HT1080 (cell line): ENCODE data around the gene MELK. TPM values are rescaled to one million over a fixed set of nuclear protein-coding genes. Genes with fewer than 3 reads are reported as not detected.

ENCODE experiments used
- DNase-seq: peaks from one replicate; pipeline ENCODE4 v3.0.0-alpha.2; 2015; ENCODE audit warnings: low read depth
- total RNA-seq: library from RNA; depleted of rRNA; stranded (reverse); fragments of >200 nt; shearing (Covaris generic); gene quantifications from 2 replicates; pipeline ENCODE4 v1.2.3, GENCODE V29; 2014

The MELK gene
- total RNA-seq, 1 experiment from 2014 or later: 74.6 TPM

DNA sequence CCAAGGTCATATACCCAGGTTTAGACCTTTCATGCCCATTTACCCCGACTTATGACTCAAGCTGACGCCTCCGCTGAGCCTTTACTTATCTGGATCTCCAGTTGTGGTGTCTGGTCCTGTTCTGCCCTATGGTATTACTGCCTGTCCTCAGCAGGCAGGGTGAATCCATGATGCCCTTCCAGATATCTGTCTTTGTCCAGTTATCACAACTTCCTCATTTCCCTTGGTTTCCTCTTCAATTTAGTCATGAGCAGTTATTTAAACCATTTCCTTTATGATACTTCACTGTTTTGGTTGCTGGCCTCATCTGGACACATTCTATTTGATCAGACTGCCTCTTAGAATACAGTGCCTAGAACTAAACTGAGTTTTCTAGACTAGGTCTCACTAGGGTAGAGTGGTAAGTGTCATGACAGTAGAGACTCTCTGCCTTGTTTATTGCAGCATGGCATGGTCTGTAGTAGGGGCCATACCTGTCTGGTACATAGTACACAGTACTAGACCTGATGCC lies 93.3 kb downstream of the MELK start:
- peak; percentile 60 for DNase-seq

DNA sequence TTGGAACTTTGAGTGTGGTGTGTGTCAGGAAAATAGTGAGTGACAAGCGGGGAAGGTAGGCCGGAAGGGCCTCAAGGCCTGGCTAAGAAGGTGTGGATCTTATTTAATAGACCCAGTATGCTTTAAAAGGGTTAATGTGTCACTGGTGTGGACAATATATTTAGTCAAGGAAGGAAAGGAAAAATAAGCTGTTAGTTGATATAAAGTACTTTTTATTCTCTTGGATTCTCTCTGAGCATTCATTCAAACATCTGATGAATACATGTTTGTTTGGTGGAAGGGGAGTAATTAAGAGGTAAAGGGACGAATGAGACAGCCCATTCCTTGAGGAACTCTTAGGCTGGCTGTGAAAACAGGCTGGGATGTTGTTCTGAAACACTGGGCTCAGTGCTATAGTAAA lies 98.9 kb downstream of the MELK start:
- DNase-seq: no peak

DNA sequence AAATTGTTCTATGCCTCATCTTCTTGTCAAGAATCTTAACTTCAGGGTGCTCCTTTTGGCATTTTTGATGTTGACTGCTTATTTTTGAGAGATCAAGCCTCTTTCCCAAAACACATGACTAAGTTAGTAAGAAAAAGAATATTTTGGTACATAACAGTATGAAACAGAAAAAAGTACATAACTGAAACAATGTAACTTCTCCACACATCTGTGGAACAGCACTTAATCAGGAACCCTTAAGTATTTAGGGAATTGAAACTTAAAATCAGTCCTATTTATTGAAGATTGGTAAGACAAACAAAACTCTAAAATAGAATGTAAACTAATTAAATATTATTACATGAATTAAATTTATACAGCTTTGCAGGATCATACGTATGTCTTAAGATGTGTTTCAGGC lies 103.4 kb downstream of the MELK start:
- no peak for DNase-seq

DNA sequence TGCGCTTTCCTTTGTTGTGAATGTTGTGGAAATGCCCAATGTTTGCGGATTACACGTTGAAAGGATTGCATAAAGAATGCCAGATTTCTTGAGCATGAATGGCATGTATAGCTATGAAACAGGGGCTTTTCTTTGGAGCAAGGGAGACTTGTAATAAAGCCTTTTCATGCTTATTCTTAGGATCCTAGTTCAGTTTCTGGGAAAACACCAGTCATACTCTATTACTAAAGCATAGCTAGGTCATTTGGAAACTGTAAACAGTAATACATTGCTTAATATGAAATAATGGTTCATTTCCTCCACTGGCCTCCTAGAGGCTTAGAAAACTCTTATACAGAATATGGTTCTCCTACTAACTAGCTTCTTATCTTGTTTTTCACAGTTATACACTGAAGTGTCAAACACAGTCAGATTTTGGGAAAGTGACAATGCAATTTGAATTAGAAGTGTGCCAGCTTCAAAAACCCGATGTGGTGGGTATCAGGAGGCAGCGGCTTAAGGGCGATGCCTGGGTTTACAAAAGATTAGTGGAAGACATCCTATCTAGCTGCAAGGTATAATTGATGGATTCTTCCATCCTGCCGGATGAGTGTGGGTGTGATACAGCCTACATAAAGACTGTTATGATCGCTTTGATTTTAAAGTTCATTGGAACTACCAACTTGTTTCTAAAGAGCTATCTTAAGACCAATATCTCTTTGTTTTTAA lies 104.2 kb downstream of the MELK start:
- DNase-seq: no peak

DNA sequence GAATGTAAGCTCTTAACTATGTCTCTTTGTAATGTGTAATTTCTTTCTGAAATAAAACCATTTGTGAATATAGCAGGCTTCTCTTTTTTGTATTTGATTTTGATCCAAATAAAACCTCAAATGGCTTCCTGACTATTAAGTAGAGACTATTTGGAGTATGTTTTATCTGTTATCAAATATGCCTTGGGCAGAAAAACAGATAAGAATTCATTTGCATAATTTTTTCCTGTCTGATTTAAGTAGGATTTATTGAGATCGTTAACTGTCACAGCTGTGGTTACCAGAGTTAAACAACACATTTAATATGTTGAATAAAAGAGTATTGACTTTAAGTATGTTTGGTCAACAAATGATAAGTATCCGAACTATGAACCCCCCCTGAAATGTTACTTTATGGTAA lies 104.9 kb downstream of the MELK start:
- DNase-seq: no peak

DNA sequence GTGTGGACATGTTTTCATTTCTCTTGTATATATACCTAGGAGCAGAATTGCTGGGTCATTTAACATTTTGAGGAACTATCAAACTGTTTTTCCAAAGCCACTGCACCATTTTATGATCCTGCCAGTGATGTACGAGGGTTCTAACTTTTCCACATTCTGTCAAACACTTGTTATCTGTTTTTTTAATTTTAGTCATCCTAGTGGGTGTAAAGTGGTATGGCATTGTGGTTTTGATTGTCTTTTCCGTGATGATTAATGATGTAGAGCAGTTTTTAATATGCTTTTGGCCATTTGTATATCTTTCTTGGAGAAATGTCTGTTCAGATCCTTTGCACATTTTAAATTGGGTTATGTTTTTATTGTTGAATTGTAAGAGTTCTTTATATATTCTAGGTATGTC lies 107.0 kb downstream of the MELK start:
- DNase-seq: peak; percentile 3

DNA sequence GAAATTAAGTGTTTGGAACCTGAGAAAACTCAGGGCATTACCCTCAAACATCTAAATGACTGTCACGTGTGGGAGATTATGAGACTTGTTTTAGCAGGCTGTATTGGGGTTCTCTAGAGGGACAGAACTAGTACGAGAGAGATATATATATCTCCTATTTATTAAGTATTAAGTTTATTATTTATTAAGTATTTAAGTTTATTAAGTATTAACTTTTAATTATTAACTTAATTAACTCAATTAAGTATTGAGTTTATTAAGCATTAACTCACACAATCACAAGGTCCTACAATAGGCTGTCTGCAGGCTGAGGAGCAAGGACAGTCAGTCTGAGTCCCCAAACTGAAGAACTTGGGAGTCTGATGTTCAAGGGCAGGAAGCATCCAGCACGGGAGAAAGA lies 113.8 kb downstream of the MELK start:
- no peak for DNase-seq

DNA sequence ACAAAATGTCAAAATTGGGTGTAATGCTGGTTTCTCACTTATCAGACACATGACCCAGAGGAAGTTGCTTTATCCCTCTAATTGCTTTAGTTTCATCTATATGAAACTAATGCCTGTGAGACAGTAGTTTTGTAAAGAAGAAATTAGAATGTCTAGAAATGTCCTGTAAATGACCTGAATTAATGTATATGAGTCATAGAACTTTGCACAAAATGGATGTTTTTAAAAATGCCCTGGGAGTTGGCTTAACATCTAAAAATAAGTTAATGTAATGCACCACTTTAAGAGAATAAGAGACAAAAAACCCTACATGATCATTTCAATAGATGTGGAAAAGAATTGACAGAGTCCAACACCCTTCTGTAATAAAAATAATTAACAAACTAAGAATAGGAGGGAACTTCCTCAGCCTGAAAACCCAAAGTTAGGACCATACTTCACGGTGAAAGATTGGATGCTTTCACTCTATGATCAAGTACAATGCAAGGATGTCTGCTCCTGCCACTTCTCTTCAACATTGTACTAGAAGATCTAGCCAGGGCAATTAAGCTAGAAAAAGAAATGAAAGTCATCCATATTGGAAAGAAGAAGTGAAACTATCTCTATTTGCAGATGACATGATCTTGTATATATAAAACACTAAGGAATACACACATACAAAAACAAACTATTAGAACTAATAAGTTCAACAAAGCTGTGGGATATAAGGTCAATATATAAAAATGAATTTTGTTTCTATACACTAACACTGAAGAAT lies 117.9 kb downstream of the MELK start:
- DNase-seq: no peak

DNA sequence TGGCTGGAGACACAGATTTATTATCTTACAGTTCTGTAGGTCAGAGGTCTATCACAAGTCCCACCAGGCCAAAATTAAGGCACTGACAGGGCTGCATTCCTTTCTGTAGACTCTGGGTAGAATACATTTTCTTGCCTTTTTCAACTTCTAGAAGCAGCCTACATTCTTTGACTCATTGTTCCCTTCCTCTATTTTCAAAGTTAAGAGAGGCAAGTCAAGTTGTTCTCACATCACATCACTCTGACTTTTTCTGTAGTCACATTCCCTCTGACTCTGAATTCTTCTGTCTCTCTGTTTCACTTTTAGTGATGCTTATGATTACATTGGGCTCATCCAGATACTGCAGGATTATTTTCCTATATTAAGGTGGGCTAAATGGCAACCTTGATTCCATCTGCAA lies 119.0 kb downstream of the MELK start:
- no peak for DNase-seq

DNA sequence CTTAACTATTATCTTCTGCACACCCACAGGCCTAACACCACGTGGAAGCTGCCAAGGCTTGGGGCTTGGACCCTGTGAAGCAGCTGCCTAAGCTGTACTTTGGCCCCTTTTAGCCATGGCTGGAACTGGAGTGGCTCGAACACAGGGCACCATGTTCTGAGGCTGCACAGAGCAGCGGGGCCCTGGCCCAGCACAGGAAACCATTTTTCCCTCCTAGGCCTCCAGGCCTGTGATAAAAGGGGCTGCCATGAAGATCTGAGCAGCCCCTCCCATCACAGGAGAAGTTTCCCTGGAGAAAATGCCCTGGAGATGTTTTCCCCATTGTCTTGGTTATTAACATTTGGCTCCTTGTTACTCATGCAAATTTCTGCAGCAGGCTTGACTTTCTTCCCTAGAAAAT lies 126.3 kb downstream of the MELK start:
- no peak for DNase-seq

DNA sequence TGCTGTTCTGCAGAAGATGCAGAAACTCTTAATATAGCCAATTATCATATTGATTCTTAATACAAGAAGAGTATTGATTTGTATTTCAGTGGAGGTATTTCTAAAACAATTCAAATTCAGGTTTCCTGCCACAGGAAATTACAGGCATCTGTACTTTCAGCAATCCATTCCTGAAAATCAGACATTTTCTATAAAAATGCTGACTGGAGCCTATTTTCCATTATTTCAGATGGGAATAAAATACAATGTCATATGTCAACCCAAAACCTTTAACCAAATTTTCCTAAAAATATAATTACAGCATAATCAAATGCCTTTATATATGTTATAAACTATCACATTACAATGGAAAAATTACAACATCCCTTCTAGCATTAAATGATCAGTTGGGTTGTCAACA lies 131.5 kb downstream of the MELK start:
- no peak for DNase-seq

DNA sequence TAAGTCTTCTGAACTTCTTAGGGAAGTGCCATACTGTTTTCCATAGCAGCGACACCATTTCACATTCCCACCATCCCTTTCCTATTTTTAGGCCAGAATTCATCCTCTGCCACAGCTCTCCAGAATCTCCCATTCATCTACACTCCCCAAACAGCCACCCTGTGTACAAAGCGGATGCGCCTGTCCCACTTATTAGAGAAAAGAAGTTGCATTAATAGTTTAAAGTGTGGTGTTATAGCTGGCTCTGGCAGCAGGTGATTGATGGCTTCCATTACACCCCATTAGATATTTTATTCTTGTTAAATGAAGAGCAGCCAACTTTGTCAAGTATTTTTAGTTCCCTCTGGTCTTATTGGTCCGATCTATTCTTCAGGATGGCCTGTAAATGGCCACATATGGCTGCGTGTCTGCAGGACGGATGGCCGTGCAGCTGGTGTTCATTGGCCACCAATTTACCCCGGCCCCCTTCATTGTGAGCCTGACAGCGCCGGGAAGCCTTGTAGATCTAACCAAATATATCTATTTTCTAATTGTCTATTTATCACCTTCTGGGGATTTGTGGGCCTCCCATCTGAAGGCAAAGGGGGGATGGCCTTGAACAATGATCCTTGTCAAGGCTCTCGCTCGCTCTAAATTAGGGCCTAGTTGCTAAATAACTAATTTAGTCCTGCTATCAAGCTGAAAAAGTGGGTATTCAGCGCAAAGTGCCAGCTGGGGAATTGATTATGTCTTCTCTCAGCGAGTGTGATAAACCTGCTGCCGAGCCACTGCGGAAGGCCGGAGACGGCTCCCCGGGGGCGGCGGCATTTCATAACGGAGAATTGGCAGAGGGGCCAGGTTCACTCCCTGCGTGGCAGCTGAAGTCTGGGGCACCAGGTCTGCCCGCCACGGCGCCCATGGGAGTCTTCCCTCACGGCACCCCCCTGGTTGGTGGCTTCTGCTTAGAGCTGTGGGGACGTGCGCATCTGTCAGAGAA lies 141.1 kb downstream of the MELK start:
- DNase-seq: no peak

DNA sequence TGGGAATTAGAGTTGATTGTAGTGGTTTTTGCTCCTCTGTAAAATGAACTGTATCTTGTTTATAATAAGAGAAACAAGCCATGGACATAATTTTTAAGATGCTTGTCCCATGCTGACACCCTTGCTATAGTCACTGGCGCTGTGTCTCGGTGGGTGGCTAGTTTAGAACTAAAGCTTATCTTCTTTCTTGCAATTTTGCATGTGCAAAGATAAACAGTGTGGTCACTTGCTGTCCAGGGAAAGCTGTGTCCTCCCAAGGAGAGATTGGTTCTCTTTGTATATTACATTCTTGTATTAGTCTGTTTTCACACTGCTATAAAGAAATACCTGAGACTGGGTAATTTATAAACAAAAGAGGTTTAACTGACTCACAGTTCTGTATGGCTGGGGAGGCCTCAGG lies 143.8 kb downstream of the MELK start:
- DNase-seq: no peak

DNA sequence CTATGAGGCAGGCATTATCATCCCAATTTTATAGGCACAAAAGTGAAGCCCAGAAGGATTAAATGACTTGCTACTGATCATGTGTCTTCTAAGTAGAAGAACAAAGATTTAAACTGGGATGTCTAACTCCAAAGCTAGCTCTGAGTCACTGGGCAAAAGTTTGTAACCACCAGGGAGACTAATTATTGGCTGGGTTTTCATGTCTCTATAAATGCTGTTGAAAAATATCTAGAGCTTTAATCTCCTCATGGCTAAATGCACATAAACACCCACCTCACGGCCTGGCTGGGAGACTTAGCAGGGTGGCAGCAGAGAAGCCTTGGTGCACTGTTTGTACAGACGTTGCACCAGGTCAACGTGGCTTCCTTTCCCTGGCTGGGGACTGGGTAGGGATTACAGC lies 144.6 kb downstream of the MELK start:
- no peak for DNase-seq

DNA sequence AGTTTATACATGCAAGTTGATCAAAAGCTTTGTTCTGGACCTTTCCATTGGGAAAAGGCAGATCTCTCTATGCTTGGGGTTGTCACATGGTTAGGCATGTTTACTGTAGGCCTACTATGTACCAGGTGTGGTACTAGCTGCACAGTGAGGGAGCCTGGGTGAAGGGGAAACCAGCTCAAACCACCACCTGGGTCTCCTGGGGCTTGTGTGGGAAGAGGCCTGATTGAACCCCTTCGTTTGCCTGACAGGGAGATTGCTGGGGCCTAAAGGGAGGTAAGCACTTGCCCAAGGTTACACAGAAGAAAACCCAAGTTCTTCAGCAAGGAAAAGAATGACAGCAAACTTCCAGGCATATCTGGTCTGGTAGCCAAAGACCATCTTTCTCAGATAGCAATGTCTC lies 145.9 kb downstream of the MELK start:
- no peak for DNase-seq

DNA sequence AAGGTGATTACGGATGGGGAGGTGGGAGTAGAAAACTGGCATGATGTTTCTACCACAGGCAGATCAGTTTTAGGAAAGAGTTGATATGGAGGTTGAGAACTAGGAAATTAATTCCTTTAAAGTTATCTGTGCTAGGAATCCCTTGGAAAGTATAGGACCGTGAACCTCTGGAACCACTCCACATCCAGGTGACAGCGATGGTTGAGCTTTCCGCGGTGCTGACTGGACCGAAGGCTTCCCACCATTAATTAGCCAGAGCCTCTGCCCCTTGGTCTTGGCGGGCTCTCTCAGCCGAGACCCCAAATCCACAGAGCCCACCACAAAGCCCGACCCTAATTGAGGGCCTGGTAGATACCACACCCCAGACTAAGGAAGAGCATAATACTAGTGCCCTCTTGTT lies 147.3 kb downstream of the MELK start:
- DNase-seq: no peak

DNA sequence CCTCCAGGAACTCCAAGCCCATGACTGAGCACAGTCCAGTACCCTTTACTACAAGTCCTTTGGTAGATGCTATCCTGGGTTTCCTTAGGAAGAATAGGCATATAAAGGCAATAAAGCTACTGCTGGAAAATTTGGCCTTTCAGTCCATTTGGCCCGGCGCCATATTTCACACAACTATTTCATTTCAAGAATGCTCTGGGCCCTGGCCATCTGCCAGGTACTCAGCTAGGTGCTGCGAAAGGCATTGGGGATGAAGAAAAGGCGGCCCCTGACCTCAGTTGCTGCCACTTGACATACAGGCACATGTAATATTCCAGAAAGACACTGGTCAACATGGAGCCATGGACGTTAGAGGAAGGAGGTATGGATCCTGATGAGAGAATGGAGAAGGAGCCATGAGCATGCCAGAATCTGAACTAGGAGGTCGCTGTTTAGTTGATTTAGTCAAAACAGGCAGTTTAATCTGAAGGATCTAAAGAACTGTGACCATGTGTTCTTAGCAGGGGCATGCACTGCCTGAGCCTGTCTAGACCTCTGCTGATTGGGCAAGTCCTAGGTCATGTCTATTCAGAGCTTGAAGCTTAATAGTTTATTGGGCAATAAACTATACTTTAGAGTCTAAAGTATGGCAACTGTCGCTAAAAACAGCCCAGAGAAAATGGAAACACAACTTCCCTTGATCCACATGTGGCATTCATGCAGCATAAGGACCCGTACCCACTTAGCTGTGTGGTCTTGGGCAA lies 149.3 kb downstream of the MELK start:
- no peak for DNase-seq

DNA sequence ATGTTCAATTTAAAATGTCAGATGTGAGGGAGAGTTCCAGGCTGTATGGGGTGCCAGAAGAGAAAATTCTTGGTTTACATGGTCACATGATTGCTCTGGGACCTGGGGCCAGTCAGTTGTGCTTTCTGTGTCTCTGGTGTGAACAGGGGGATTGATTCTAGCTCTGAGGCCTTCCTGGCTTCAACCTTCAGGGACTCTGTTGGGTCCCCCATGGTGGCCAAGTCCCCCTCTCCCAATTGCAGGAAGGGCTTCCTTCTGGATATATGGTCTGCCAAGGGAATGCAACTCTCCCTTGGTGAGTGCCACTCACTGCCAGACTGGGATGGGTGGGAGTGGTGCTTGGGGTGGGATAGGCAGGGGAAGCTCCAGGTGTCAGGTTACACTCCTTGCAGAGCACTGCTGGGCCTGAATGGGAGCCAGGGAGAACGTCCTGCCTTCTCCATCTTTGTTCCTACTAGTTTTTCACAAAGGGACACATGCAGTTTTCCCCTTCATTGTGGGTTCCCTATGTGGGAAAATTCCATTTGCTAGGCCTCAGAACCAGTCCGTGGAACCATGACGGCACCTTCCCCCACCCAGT lies 153.2 kb downstream of the MELK start:
- DNase-seq: peak; percentile 28
